GM21528 (cell line): ENCODE data around the gene MLIP.
"Not testable (repeated sequence)": the region's sequence is repeated elsewhere in the genome, so short reads cannot be mapped to it uniquely, and the experiment has no call there.

Source experiments
- ATAC-seq: cut with Tn5 transposase; IDR thresholded peaks from one replicate; pipeline ENCODE4 v1.9.1; 2021; ENCODE audit warnings: mild to moderate bottlenecking, moderate library complexity; ENCODE audit not compliant: unreplicated experiment, low FRiP score

MLIP gene

GRCh38 chr6:54206510-54206909, 95.3 kb downstream of the MLIP start:
- ATAC-seq: no peak

- ATAC-seq: not testable (repeated sequence)
Observed at GRCh38 chr6:54209983-54210382, 98.7 kb downstream of the MLIP start.

GRCh38 chr6:54214286-54214685, 103.0 kb downstream of the MLIP start:
- ATAC-seq: no peak

GRCh38 chr6:54216336-54216735, 105.1 kb downstream of the MLIP start:
- no peak for ATAC-seq

- no peak for ATAC-seq
Observed at GRCh38 chr6:54217018-54217417, 105.8 kb downstream of the MLIP start.

GRCh38 chr6:54222217-54222616, 111.0 kb downstream of the MLIP start:
- no peak for ATAC-seq

- ATAC-seq: no peak
Observed at GRCh38 chr6:54232703-54233102, 121.5 kb downstream of the MLIP start.

- no peak for ATAC-seq
Observed at GRCh38 chr6:54234539-54234938, 123.3 kb downstream of the MLIP start.

- ATAC-seq: no peak
Observed at GRCh38 chr6:54236984-54237383, 125.7 kb downstream of the MLIP start.

- no peak for ATAC-seq
Observed at GRCh38 chr6:54238396-54238795, 127.2 kb downstream of the MLIP start.

- no peak for ATAC-seq
Observed at GRCh38 chr6:54243699-54244098, 132.5 kb downstream of the MLIP start.

GRCh38 chr6:54244430-54244829, 133.2 kb downstream of the MLIP start:
- no peak for ATAC-seq

- no peak for ATAC-seq
Observed at GRCh38 chr6:54245265-54245664, 134.0 kb downstream of the MLIP start.

- ATAC-seq: no peak
Observed at GRCh38 chr6:54248319-54248718, 137.1 kb downstream of the MLIP start.

GRCh38 chr6:54248994-54249393, 137.8 kb downstream of the MLIP start:
- no peak for ATAC-seq

GRCh38 chr6:54249812-54250211, 138.6 kb downstream of the MLIP start:
- not testable (repeated sequence) for ATAC-seq

- no peak for ATAC-seq
Observed at GRCh38 chr6:54252496-54252895, 141.3 kb downstream of the MLIP start.

- ATAC-seq: no peak
Observed at GRCh38 chr6:54252916-54253315, 141.7 kb downstream of the MLIP start.

GRCh38 chr6:54254886-54255285, 143.6 kb downstream of the MLIP start:
- ATAC-seq: no peak

GRCh38 chr6:54255886-54256285, 144.6 kb downstream of the MLIP start:
- ATAC-seq: no peak

GRCh38 chr6:54260025-54260424, 148.8 kb downstream of the MLIP start:
- no peak for ATAC-seq

GRCh38 chr6:54262499-54262898, 151.3 kb downstream of the MLIP start:
- no peak for ATAC-seq

GRCh38 chr6:54262971-54263370, 151.7 kb downstream of the MLIP start:
- ATAC-seq: no peak
